ENCODE measurements around the gene SUGCT. TPM values are rescaled to one million over a fixed set of nuclear protein-coding genes. Genes with fewer than 3 reads are reported as not detected.

Gene SUGCT
- total RNA-seq, 2 experiments from 2014 or later: 0.44 to 0.57 TPM

GRCh38 chr7:40545739-40546138, 410.9 kb downstream of the SUGCT start:
- Mint-ChIP-seq H3K36me3 (no peaks in the 10 kb centered on the region), H3K4me1 (no peaks in the 10 kb centered on the region), H3K9me3 (no peaks in the 10 kb centered on the region), H3K27me3 (no peaks in the 10 kb centered on the region), H3K4me3 (no peak overlapping the region), H3K27ac (no peak overlapping the region)
- ATAC-seq (ENCODE audit: low read depth): no peak
- DNase-seq: no peak
- POLR2A ChIA-PET: no interaction called here

- H3K27me3 Mint-ChIP-seq: no peaks in the 10 kb centered on the region
- H3K4me1 Mint-ChIP-seq: peaks cover 1% of the 10 kb centered on the region
- POLR2A ChIA-PET: no interaction called here
- DNase-seq (no peak), ATAC-seq (ENCODE audit: low read depth) (no peak)
- H3K27ac Mint-ChIP-seq: no peak overlapping the region
- no peak overlapping the region for H3K4me3 Mint-ChIP-seq
- H3K9me3 Mint-ChIP-seq: no peaks in the 10 kb centered on the region
- no peaks in the 10 kb centered on the region for H3K36me3 Mint-ChIP-seq
Measured at GRCh38 chr7:40546616-40547501, 412.1 kb downstream of the SUGCT start.

- no peak overlapping the region for H3K27ac Mint-ChIP-seq
- H3K4me3 Mint-ChIP-seq: no peak overlapping the region
- H3K9me3 Mint-ChIP-seq: no peaks in the 10 kb centered on the region
- ATAC-seq (ENCODE audit: low read depth) (no peak), DNase-seq (no peak)
- peaks cover 7% of the 10 kb centered on the region for H3K4me1 Mint-ChIP-seq
- no peaks in the 10 kb centered on the region for H3K36me3 Mint-ChIP-seq
- POLR2A ChIA-PET: no interaction called here
- H3K27me3 Mint-ChIP-seq: no peaks in the 10 kb centered on the region
Measured at GRCh38 chr7:40549372-40550039, 414.7 kb downstream of the SUGCT start.

GRCh38 chr7:40551685-40552576, 417.1 kb downstream of the SUGCT start:
- Mint-ChIP-seq H3K4me1 (peaks cover 7% of the 10 kb centered on the region), H3K36me3 (no peaks in the 10 kb centered on the region), H3K4me3 (no peak overlapping the region), H3K9me3 (no peaks in the 10 kb centered on the region), H3K27ac (no peak overlapping the region), H3K27me3 (no peaks in the 10 kb centered on the region)
- POLR2A ChIA-PET: no interaction called here
- DNase-seq: no peak
- no peak for ATAC-seq (ENCODE audit: low read depth)

GRCh38 chr7:40560672-40561071, 425.9 kb downstream of the SUGCT start:
- ATAC-seq (ENCODE audit: low read depth): no peak
- Mint-ChIP-seq H3K27me3 (peaks cover 11% of the 10 kb centered on the region), H3K9me3 (peaks cover 7% of the 10 kb centered on the region), H3K36me3 (peaks cover 10% of the 10 kb centered on the region), H3K4me3 (no peak overlapping the region), H3K27ac (no peak overlapping the region), H3K4me1 (peaks cover 12% of the 10 kb centered on the region)
- no peak for DNase-seq
- POLR2A ChIA-PET: no interaction called here

GRCh38 chr7:40566879-40567278, 432.1 kb downstream of the SUGCT start:
- POLR2A ChIA-PET: no interaction called here
- peaks cover 6% of the 10 kb centered on the region for H3K9me3 Mint-ChIP-seq
- H3K27ac Mint-ChIP-seq: no peak overlapping the region
- ATAC-seq (ENCODE audit: low read depth) (no peak), DNase-seq (no peak)
- H3K27me3 Mint-ChIP-seq: peaks cover 6% of the 10 kb centered on the region
- no peak overlapping the region for H3K4me3 Mint-ChIP-seq
- peaks cover 18% of the 10 kb centered on the region for H3K4me1 Mint-ChIP-seq
- peaks cover 8% of the 10 kb centered on the region for H3K36me3 Mint-ChIP-seq

- POLR2A ChIA-PET: no interaction called here
- no peak for DNase-seq
- H3K27ac Mint-ChIP-seq: no peak overlapping the region
- H3K27me3 Mint-ChIP-seq: peaks cover 7% of the 10 kb centered on the region
- no peak for ATAC-seq (ENCODE audit: low read depth)
- peaks cover 1% of the 10 kb centered on the region for H3K9me3 Mint-ChIP-seq
- peaks cover 8% of the 10 kb centered on the region for H3K4me1 Mint-ChIP-seq
- no peak overlapping the region for H3K4me3 Mint-ChIP-seq
- H3K36me3 Mint-ChIP-seq: peaks cover 2% of the 10 kb centered on the region
Measured at GRCh38 chr7:40569326-40569725, 434.5 kb downstream of the SUGCT start.

- Mint-ChIP-seq H3K27ac (no peak overlapping the region), H3K27me3 (peaks cover 7% of the 10 kb centered on the region), H3K4me3 (no peak overlapping the region), H3K36me3 (peaks cover 2% of the 10 kb centered on the region), H3K4me1 (peaks cover 8% of the 10 kb centered on the region), H3K9me3 (peaks cover 1% of the 10 kb centered on the region)
- POLR2A ChIA-PET: no interaction called here
- DNase-seq (no peak), ATAC-seq (ENCODE audit: low read depth) (no peak)
Measured at GRCh38 chr7:40570223-40570622, 435.4 kb downstream of the SUGCT start.

GRCh38 chr7:40571796-40572195, 437.0 kb downstream of the SUGCT start:
- no peak overlapping the region for H3K4me3 Mint-ChIP-seq
- no peaks in the 10 kb centered on the region for H3K9me3 Mint-ChIP-seq
- peaks cover 2% of the 10 kb centered on the region for H3K36me3 Mint-ChIP-seq
- DNase-seq (no peak), ATAC-seq (ENCODE audit: low read depth) (no peak)
- POLR2A ChIA-PET: no interaction called here
- H3K27me3 Mint-ChIP-seq: peaks cover 7% of the 10 kb centered on the region
- no peak overlapping the region for H3K27ac Mint-ChIP-seq
- H3K4me1 Mint-ChIP-seq: peaks cover 7% of the 10 kb centered on the region

GRCh38 chr7:40572810-40573465, 438.1 kb downstream of the SUGCT start:
- Mint-ChIP-seq H3K36me3 (no peaks in the 10 kb centered on the region), H3K9me3 (no peaks in the 10 kb centered on the region), H3K27ac (no peak overlapping the region), H3K4me1 (no peaks in the 10 kb centered on the region), H3K27me3 (peaks cover 7% of the 10 kb centered on the region), H3K4me3 (no peak overlapping the region)
- POLR2A ChIA-PET: no interaction called here
- DNase-seq: no peak
- ATAC-seq (ENCODE audit: low read depth): no peak

GRCh38 chr7:40579401-40579800, 444.6 kb downstream of the SUGCT start:
- H3K4me3 Mint-ChIP-seq: no peak overlapping the region
- H3K27ac Mint-ChIP-seq: no peak overlapping the region
- POLR2A ChIA-PET: no interaction called here
- no peak for DNase-seq
- H3K9me3 Mint-ChIP-seq: no peaks in the 10 kb centered on the region
- ATAC-seq (ENCODE audit: low read depth): no peak
- H3K36me3 Mint-ChIP-seq: no peaks in the 10 kb centered on the region
- H3K4me1 Mint-ChIP-seq: peaks cover 7% of the 10 kb centered on the region
- H3K27me3 Mint-ChIP-seq: peaks cover 2% of the 10 kb centered on the region

GRCh38 chr7:40580776-40581175, 446.0 kb downstream of the SUGCT start:
- no peaks in the 10 kb centered on the region for H3K36me3 Mint-ChIP-seq
- H3K9me3 Mint-ChIP-seq: no peaks in the 10 kb centered on the region
- no peak for DNase-seq
- H3K4me1 Mint-ChIP-seq: peaks cover 7% of the 10 kb centered on the region
- no peak overlapping the region for H3K4me3 Mint-ChIP-seq
- H3K27ac Mint-ChIP-seq: no peak overlapping the region
- no peak for ATAC-seq (ENCODE audit: low read depth)
- H3K27me3 Mint-ChIP-seq: peaks cover 2% of the 10 kb centered on the region
- POLR2A ChIA-PET: no interaction called here

GRCh38 chr7:40582539-40582938, 447.7 kb downstream of the SUGCT start:
- H3K27me3 Mint-ChIP-seq: peaks cover under 1% of the 10 kb centered on the region

More at GRCh38 chr7:40582539-40582938, 447.7 kb downstream of the SUGCT start:
- no peaks in the 10 kb centered on the region for H3K9me3 Mint-ChIP-seq
- H3K27ac Mint-ChIP-seq: no peak overlapping the region
- ATAC-seq (ENCODE audit: low read depth) (no peak), DNase-seq (no peak)
- H3K4me3 Mint-ChIP-seq: no peak overlapping the region
- no peaks in the 10 kb centered on the region for H3K36me3 Mint-ChIP-seq
- POLR2A ChIA-PET: no interaction called here
- peaks cover 7% of the 10 kb centered on the region for H3K4me1 Mint-ChIP-seq

Data from activated naive CD8-positive, alpha-beta T cell treated with anti-CD3 and anti-CD28 coated beads, Interleukin-2, amount 10 ng/mL, durations not matched to agents 7 days and 5 days (primary cell).